K562 (cell line): ENCODE data around the gene GABARAPL1.

Experiments
- ELF2 ChIP-seq: fragments of 250-450 bp; sonication (Bioruptor Pico); IDR thresholded peaks from 2 replicates; pipeline ENCODE4 v1.5.0; 2021; ENCODE audit warnings: mild to moderate bottlenecking
- RFX5 ChIP-seq: IDR thresholded peaks from 2 replicates; pipeline ENCODE4 v1.6.1; 2011; ENCODE audit warnings: low read depth, mild to moderate bottlenecking, improper control_type of control experiment, low read length
- SP2 ChIP-seq: IDR thresholded peaks from 2 replicates; pipeline ENCODE4 v1.6.1; 2011; ENCODE audit warnings: mild to moderate bottlenecking, low read depth, low read length, moderate library complexity; ENCODE audit not compliant: poor library complexity, severe bottlenecking; ENCODE audit errors: extremely low read depth
- ZKSCAN8 ChIP-seq: fragments of 200-800 bp; sonication (Bioruptor generic); IDR thresholded peaks from 2 replicates; pipeline ENCODE4 v1.6.1; 2016; ENCODE audit warnings: missing genetic modification characterization, missing compliant biosample characterization
- ZNF12 ChIP-seq: sonication (generic); formaldehyde crosslinking; IDR thresholded peaks from 2 replicates; pipeline ENCODE4 v1.4.0; 2020; ENCODE audit warnings: mild to moderate bottlenecking, missing genetic modification reagents
- ZNF431 ChIP-seq: sonication (generic); formaldehyde crosslinking; IDR thresholded peaks from 2 replicates; pipeline ENCODE4 v1.8.0; 2022; ENCODE audit warnings: mild to moderate bottlenecking, missing genetic modification reagents
- TF ChIP-seq, protein P1 (sequence below), 2 experiments: fragments of 450-650 bp; IDR thresholded peaks; 2 replicates each; pipeline ENCODE4 v1.6.1; 2016
- TF ChIP-seq, protein P2 (sequence below): fragments of 250-450 bp; sonication (Bioruptor Pico); IDR thresholded peaks from 2 replicates; pipeline ENCODE4 v1.8.0; 2021; ENCODE audit warnings: moderate library complexity, mild to moderate bottlenecking, inconsistent platforms
- TF ChIP-seq, protein P3 (sequence below): fragments of 150-350 bp; IDR thresholded peaks from 2 replicates; pipeline ENCODE4 v1.6.1; 2014; ENCODE audit warnings: low read depth, mild to moderate bottlenecking, low read length, borderline replicate concordance

DNA sequence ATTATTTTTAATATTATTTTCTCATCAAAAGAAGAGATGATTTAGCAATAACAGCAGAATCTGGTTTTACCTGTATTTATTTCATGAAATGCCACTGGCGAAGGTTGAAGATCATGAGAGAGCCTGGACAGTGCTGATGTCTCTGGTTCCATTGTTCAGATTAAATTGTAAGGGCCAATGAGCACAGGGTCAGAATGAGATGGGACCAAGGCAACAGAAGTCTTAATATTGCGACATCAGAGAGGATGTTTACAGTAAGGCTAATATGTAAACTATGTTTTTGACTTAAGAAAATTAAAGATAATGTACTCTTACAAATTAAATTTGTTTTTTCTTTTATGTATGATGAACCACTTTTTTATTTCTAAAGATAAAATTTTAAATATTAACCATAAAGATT is 59.8 kb downstream of the GABARAPL1 start:
- TF ChIP-seq, protein P1, sequence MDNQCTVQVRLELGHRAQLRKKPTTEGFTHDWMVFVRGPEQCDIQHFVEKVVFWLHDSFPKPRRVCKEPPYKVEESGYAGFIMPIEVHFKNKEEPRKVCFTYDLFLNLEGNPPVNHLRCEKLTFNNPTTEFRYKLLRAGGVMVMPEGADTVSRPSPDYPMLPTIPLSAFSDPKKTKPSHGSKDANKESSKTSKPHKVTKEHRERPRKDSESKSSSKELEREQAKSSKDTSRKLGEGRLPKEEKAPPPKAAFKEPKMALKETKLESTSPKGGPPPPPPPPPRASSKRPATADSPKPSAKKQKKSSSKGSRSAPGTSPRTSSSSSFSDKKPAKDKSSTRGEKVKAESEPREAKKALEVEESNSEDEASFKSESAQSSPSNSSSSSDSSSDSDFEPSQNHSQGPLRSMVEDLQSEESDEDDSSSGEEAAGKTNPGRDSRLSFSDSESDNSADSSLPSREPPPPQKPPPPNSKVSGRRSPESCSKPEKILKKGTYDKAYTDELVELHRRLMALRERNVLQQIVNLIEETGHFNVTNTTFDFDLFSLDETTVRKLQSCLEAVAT (IDR thresholded peaks at IDR 0.05) = no peak
- TF ChIP-seq ZKSCAN8 (CRISPR knock-in tag) (no peak), RFX5 (no peak), ZNF431 (CRISPR knock-in tag) (no peak), SP2 (no peak), ZNF12 (CRISPR knock-in tag) (no peak), ELF2 (CRISPR knock-in tag) (no peak)
- TF ChIP-seq, protein P2, sequence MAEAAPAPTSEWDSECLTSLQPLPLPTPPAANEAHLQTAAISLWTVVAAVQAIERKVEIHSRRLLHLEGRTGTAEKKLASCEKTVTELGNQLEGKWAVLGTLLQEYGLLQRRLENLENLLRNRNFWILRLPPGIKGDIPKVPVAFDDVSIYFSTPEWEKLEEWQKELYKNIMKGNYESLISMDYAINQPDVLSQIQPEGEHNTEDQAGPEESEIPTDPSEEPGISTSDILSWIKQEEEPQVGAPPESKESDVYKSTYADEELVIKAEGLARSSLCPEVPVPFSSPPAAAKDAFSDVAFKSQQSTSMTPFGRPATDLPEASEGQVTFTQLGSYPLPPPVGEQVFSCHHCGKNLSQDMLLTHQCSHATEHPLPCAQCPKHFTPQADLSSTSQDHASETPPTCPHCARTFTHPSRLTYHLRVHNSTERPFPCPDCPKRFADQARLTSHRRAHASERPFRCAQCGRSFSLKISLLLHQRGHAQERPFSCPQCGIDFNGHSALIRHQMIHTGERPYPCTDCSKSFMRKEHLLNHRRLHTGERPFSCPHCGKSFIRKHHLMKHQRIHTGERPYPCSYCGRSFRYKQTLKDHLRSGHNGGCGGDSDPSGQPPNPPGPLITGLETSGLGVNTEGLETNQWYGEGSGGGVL (CRISPR knock-in tag) = no peak
- TF ChIP-seq, protein P3, sequence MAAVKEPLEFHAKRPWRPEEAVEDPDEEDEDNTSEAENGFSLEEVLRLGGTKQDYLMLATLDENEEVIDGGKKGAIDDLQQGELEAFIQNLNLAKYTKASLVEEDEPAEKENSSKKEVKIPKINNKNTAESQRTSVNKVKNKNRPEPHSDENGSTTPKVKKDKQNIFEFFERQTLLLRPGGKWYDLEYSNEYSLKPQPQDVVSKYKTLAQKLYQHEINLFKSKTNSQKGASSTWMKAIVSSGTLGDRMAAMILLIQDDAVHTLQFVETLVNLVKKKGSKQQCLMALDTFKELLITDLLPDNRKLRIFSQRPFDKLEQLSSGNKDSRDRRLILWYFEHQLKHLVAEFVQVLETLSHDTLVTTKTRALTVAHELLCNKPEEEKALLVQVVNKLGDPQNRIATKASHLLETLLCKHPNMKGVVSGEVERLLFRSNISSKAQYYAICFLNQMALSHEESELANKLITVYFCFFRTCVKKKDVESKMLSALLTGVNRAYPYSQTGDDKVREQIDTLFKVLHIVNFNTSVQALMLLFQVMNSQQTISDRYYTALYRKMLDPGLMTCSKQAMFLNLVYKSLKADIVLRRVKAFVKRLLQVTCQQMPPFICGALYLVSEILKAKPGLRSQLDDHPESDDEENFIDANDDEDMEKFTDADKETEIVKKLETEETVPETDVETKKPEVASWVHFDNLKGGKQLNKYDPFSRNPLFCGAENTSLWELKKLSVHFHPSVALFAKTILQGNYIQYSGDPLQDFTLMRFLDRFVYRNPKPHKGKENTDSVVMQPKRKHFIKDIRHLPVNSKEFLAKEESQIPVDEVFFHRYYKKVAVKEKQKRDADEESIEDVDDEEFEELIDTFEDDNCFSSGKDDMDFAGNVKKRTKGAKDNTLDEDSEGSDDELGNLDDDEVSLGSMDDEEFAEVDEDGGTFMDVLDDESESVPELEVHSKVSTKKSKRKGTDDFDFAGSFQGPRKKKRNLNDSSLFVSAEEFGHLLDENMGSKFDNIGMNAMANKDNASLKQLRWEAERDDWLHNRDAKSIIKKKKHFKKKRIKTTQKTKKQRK = no peak
